Measurements from ENCODE around the gene CNGB1. TPM values are rescaled to one million over a fixed set of nuclear protein-coding genes. Genes with fewer than 3 reads are reported as not detected.

The CNGB1 gene
- total and polyA plus RNA-seq, 2 of the 13 experiments (the other 11 are each of a cell fraction or from before 2014, with no cell fraction given): 0.02 to 0.15 TPM

GRCh38 chr16:57838161-57838560 lies 132.8 kb downstream of the CNGB1 start:
- 76% methylated on average over 13 of the region's 13 CpGs for WGBS (ENCODE audit: low lambda C conversion rate)
- BruUV-seq (replicated peaks): no TSS peak
- H3K9me3 ChIP-seq (ENCODE audit: low read length): no peaks in the 10 kb centered on the region
- peaks cover 53% of the 10 kb centered on the region for H3K4me1 ChIP-seq (ENCODE audit: insufficient read depth, low read length)
- in situ Hi-C loops (cut with HindIII; ENCODE audit: extremely low pct_ligation_motif_present, low pct_unique_long_range_greater_than_20kb) (no loop called here), intact Hi-C loops (cut with micrococcal nuclease; ENCODE audit: unreplicated experiment) (no loop called here)
- POLR2A ChIA-PET: interaction anchor here (1.3 kb wide), 1 partner anchor 11 kb away, joined by 6 read pairs; no protein-coding TSS in a partner anchor
- TF ChIP-seq ATAD3A (CRISPR knock-in tag; IDR thresholded peaks at IDR 0.05): no peak
- TF ChIP-seq ATRX (CRISPR knock-in tag; IDR thresholded peaks at IDR 0.05; ENCODE audit: borderline replicate concordance): no peak
- TF ChIP-seq, protein P1, sequence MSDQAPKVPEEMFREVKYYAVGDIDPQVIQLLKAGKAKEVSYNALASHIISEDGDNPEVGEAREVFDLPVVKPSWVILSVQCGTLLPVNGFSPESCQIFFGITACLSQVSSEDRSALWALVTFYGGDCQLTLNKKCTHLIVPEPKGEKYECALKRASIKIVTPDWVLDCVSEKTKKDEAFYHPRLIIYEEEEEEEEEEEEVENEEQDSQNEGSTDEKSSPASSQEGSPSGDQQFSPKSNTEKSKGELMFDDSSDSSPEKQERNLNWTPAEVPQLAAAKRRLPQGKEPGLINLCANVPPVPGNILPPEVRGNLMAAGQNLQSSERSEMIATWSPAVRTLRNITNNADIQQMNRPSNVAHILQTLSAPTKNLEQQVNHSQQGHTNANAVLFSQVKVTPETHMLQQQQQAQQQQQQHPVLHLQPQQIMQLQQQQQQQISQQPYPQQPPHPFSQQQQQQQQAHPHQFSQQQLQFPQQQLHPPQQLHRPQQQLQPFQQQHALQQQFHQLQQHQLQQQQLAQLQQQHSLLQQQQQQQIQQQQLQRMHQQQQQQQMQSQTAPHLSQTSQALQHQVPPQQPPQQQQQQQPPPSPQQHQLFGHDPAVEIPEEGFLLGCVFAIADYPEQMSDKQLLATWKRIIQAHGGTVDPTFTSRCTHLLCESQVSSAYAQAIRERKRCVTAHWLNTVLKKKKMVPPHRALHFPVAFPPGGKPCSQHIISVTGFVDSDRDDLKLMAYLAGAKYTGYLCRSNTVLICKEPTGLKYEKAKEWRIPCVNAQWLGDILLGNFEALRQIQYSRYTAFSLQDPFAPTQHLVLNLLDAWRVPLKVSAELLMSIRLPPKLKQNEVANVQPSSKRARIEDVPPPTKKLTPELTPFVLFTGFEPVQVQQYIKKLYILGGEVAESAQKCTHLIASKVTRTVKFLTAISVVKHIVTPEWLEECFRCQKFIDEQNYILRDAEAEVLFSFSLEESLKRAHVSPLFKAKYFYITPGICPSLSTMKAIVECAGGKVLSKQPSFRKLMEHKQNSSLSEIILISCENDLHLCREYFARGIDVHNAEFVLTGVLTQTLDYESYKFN (CRISPR knock-in tag; conservative IDR thresholded peaks at IDR 0.05): no peak
- TF ChIP-seq ZNF256 (CRISPR knock-in tag; conservative IDR thresholded peaks at IDR 0.05): no peak
- no peak for TF ChIP-seq NR3C1 (CRISPR knock-in tag; IDR thresholded peaks at IDR 0.05)
- no peak for TF ChIP-seq PATZ1 (CRISPR knock-in tag; IDR thresholded peaks at IDR 0.05)
- TF ChIP-seq ZNF672 (CRISPR knock-in tag; IDR thresholded peaks at IDR 0.05): no peak
- TF ChIP-seq POGK (CRISPR knock-in tag; conservative IDR thresholded peaks at IDR 0.05): no peak
- no peak for TF ChIP-seq POLR2G (IDR thresholded peaks at IDR 0.05; ENCODE audit: low read depth, low read length)
- no peak for TF ChIP-seq ZNF574 (CRISPR knock-in tag; IDR thresholded peaks at IDR 0.05)
- H3K9ac ChIP-seq (ENCODE audit: insufficient read depth, low read depth, low read length): no peak overlapping the region
- no peaks in the 10 kb centered on the region for H4K20me1 ChIP-seq (ENCODE audit: insufficient read depth, low read length)
- no peak for FAIRE-seq
- no peak overlapping the region for H3K27ac ChIP-seq (ENCODE audit: extremely low read length, insufficient read depth, low read length)
- ATAC-seq: no peak
- no peak overlapping the region for H2AFZ ChIP-seq (ENCODE audit: low read length)
- no peaks in the 10 kb centered on the region for H3K79me2 ChIP-seq (ENCODE audit: insufficient read depth, low read length)
- DNase-seq (ENCODE audit: low spot score): no peak
- H3K27me3 ChIP-seq (ENCODE audit: control insufficient read depth in 1 of 2, insufficient read depth in 2 of 2, low read length in 2 of 2): no peaks in the 10 kb centered on the region
- no peaks in the 10 kb centered on the region for H3K36me3 ChIP-seq (replicated peaks in 1 of 2; ENCODE audit: control insufficient read depth in 1 of 2, insufficient read depth in 2 of 2, low read length in 2 of 2)
- CTCF ChIA-PET (ENCODE audit: low intra/inter-chr PET ratio, low total read pairs): no interaction called here
- no peak overlapping the region for H3K4me3 ChIP-seq (replicated peaks in 1 of 3; ENCODE audit: insufficient read depth in 1 of 3, low read depth in 2 of 3, low read length in 3 of 3)
- no peak overlapping the region for H3K4me2 ChIP-seq (ENCODE audit: low read depth, low read length)

Measured in HepG2 (cell line).